HepG2 (cell line): ENCODE results near the gene PCBP4. TPM values are rescaled to one million over a fixed set of nuclear protein-coding genes. Genes with fewer than 3 reads are reported as not detected.
A peak's percentile ranks its signal among the peaks of the same experiment; 100 is the strongest.

Source experiments
- ATAC-seq: fragments of 200-7000 bp; cut with Tn5 transposase; 3 replicates; pipeline ENCODE4 v1.9.1; 2020; ENCODE audit warnings: mild to moderate bottlenecking, moderate library complexity
- BruUV-seq: library from RNA; stranded (reverse); fragments of 400-500 nt; replicated peaks from 2 replicates; lab custom pipeline; 2021; lab: Mats Ljungman, UMichigan
- CTCF ChIA-PET: fragments of 300-600 bp; formaldehyde crosslinking; extraction: SDS; loops from one replicate; lab custom pipeline; 2021; ENCODE audit warnings: low total read pairs, inconsistent platforms, low intra/inter-chr PET ratio; lab: Yijun Ruan, JAX
- POLR2A ChIA-PET: fragments of 350-600 bp; sonication (Branson Sonifier 250); formaldehyde crosslinking; loops from one replicate; lab custom pipeline; 2020; ENCODE audit warnings: antibody characterized with exemption, inconsistent platforms; lab: Yijun Ruan, JAX
- DNase-seq: peaks from one replicate; pipeline ENCODE4 v3.0.0-alpha.2; 2015; ENCODE audit warnings: low spot score
- FAIRE-seq: peaks from 3 replicates; lab custom pipeline; 2011; peaks lifted over from hg19 to GRCh38; lab: Jason Lieb, UNC
- H2AFZ ChIP-seq: one replicate; pipeline ENCODE4 v1.6.1; 2011; ENCODE audit warnings: low read length, inconsistent platforms
- H3K27ac ChIP-seq: fragments of 300-600 bp; 3 replicates; pipeline ENCODE4 v1.8.0; 2011; ENCODE audit warnings: mixed run types, mild to moderate bottlenecking, mixed read lengths, low read length, inconsistent platforms; ENCODE audit not compliant: insufficient read depth; ENCODE audit errors: extremely low read length
- H3K27me3 ChIP-seq, 2 experiments: fragments of 200-600 bp in 1 of 2; 2 replicates in 1 of 2; 3 replicates in 1 of 2; pipeline versions ENCODE4 v1.6.0 to v1.8.0; 2011; ENCODE audit warnings: low read length in 2 of 2, mild to moderate bottlenecking in 2 of 2, moderate library complexity in 2 of 2, inconsistent platforms in 1 of 2; ENCODE audit not compliant: insufficient read depth in 2 of 2, control insufficient read depth in 1 of 2
- H3K36me3 ChIP-seq, 2 experiments: fragments of 200-600 bp in 1 of 2; replicated peaks in 1 of 2; 2 replicates in 1 of 2; 3 replicates in 1 of 2; pipeline versions ENCODE4 v1.5.1 to v1.8.0; 2011; ENCODE audit warnings: low read length in 2 of 2, inconsistent platforms in 1 of 2; ENCODE audit not compliant: insufficient read depth in 2 of 2, control insufficient read depth in 1 of 2
- H3K4me1 ChIP-seq: 2 replicates; pipeline ENCODE4 v1.5.1; 2012; ENCODE audit warnings: low read length, inconsistent platforms; ENCODE audit not compliant: insufficient read depth
- H3K4me2 ChIP-seq: 2 replicates; pipeline ENCODE4 v1.6.0; 2011; ENCODE audit warnings: low read depth, low read length, inconsistent platforms
- H3K4me3 ChIP-seq, 3 experiments: fragments of 200-600 bp in 1 of 3; sonication (generic), shearing (Covaris generic) in 1 of 3; replicated peaks in 1 of 3; 2 replicates each; pipeline ENCODE4 v1.5.1; 2011 to 2016; ENCODE audit warnings: low read length in 3 of 3, inconsistent platforms in 2 of 3, low read depth in 2 of 3, mild to moderate bottlenecking in 2 of 3, control low read depth in 1 of 3, mixed read lengths in 1 of 3; ENCODE audit not compliant: insufficient read depth in 1 of 3
- H3K79me2 ChIP-seq: one replicate; pipeline ENCODE4 v1.6.1; 2011; ENCODE audit warnings: low read length, inconsistent platforms; ENCODE audit not compliant: insufficient read depth
- H3K9ac ChIP-seq: 2 replicates; pipeline ENCODE4 v1.6.0; 2011; ENCODE audit warnings: mild to moderate bottlenecking, low read depth, low read length, inconsistent platforms; ENCODE audit not compliant: insufficient read depth
- H3K9me3 ChIP-seq: 2 replicates; pipeline ENCODE4 v1.5.1; 2012; ENCODE audit warnings: mild to moderate bottlenecking, low read length
- H4K20me1 ChIP-seq: 2 replicates; pipeline ENCODE4 v1.6.0; 2011; ENCODE audit warnings: inconsistent platforms, mild to moderate bottlenecking, low read length, moderate library complexity; ENCODE audit not compliant: insufficient read depth
- AGO2 ChIP-seq: fragments of 200-400 bp; formaldehyde crosslinking; optimal IDR thresholded peaks from 2 replicates; pipeline ENCODE3; 2017; ENCODE audit warnings: mild to moderate bottlenecking, low read depth, low read length, moderate library complexity
- ETS1 ChIP-seq: sonication (generic); formaldehyde crosslinking; IDR thresholded peaks from 2 replicates; pipeline ENCODE4 v1.4.0; 2020; ENCODE audit warnings: missing genetic modification reagents
- HOXD1 ChIP-seq: sonication (generic); formaldehyde crosslinking; IDR thresholded peaks from 2 replicates; pipeline ENCODE4 v1.5.0; 2020; ENCODE audit warnings: missing genetic modification reagents
- JARID2 ChIP-seq: sonication (generic); formaldehyde crosslinking; IDR thresholded peaks from 2 replicates; pipeline ENCODE4 v1.8.1; 2023; ENCODE audit warnings: missing genetic modification reagents, inconsistent platforms; ENCODE audit not compliant: insufficient replicate concordance
- KDM1A ChIP-seq: IDR thresholded peaks from 2 replicates; pipeline ENCODE4 v1.6.1; 2016; ENCODE audit warnings: missing compliant biosample characterization
- POLR2A ChIP-seq, 2 experiments: IDR thresholded peaks; 2 replicates each; pipeline ENCODE4 v1.6.1; 2011; ENCODE audit warnings: low read depth in 2 of 2, low read length in 2 of 2, mild to moderate bottlenecking in 1 of 2, moderate library complexity in 1 of 2; ENCODE audit not compliant: insufficient read depth in 1 of 2
- POLR2G ChIP-seq: fragments of 200-400 bp; formaldehyde crosslinking; IDR thresholded peaks from 2 replicates; pipeline ENCODE4 v1.6.1; 2018; ENCODE audit warnings: mild to moderate bottlenecking, low read depth, low read length, moderate library complexity
- RAD21 ChIP-seq: fragments of 450-650 bp; formaldehyde crosslinking; IDR thresholded peaks from 2 replicates; pipeline ENCODE4 v1.5.0; 2020; ENCODE audit warnings: mild to moderate bottlenecking
- RBFOX2 ChIP-seq: fragments of 200-400 bp; formaldehyde crosslinking; IDR thresholded peaks from 2 replicates; pipeline ENCODE4 v1.6.1; 2017; ENCODE audit warnings: low read depth, mild to moderate bottlenecking, low read length
- ZBED4 ChIP-seq: sonication (generic); formaldehyde crosslinking; IDR thresholded peaks from 2 replicates; pipeline ENCODE4 v1.4.0; 2020; ENCODE audit warnings: missing genetic modification reagents, borderline replicate concordance
- ZMYM2 ChIP-seq: sonication (generic); formaldehyde crosslinking; IDR thresholded peaks from 2 replicates; pipeline ENCODE4 v1.8.0; 2022; ENCODE audit warnings: mild to moderate bottlenecking, missing genetic modification reagents
- ZNF101 ChIP-seq: sonication (generic); formaldehyde crosslinking; IDR thresholded peaks from 2 replicates; pipeline ENCODE4 v1.4.0; 2020; ENCODE audit warnings: mild to moderate bottlenecking, low read depth, missing genetic modification reagents, borderline replicate concordance
- ZNF280D ChIP-seq: sonication (generic); formaldehyde crosslinking; IDR thresholded peaks from 2 replicates; pipeline ENCODE4 v1.5.1; 2020; ENCODE audit warnings: mild to moderate bottlenecking, missing genetic modification reagents
- ZNF292 ChIP-seq: sonication (generic); formaldehyde crosslinking; IDR thresholded peaks from 2 replicates; pipeline ENCODE4 v1.8.1; 2022; ENCODE audit warnings: mild to moderate bottlenecking, low read depth, missing genetic modification reagents, borderline replicate concordance
- ZNF343 ChIP-seq: sonication (generic); formaldehyde crosslinking; IDR thresholded peaks from 2 replicates; pipeline ENCODE4 v1.4.0; 2020; ENCODE audit warnings: mild to moderate bottlenecking, missing genetic modification reagents
- ZNF768 ChIP-seq: sonication (generic); formaldehyde crosslinking; IDR thresholded peaks from 2 replicates; pipeline ENCODE4 v1.4.0; 2020; ENCODE audit warnings: missing genetic modification reagents
- ZNF850 ChIP-seq: sonication (generic); formaldehyde crosslinking; conservative IDR thresholded peaks from 2 replicates; pipeline ENCODE4 v1.9.0; 2021; ENCODE audit warnings: mild to moderate bottlenecking, missing genetic modification reagents
- ZZZ3 ChIP-seq: sonication (generic); formaldehyde crosslinking; IDR thresholded peaks from 2 replicates; pipeline ENCODE4 v1.4.0; 2020; ENCODE audit warnings: missing genetic modification reagents, mild to moderate bottlenecking, borderline replicate concordance
- WGBS: methylation state at CpG from one replicate; pipeline ENCODE4 v1.1.6; 2017; ENCODE audit warnings: low lambda C conversion rate; 5-methylcytosine and 5-hydroxymethylcytosine counted together
- in situ Hi-C: cut with HindIII; loops from 2 replicates; pipeline ENCODE4 v1.10.0; 2017; ENCODE audit warnings: low pct_unique_long_range_greater_than_20kb; ENCODE audit not compliant: extremely low pct_ligation_motif_present
- intact Hi-C: fragments of 100-400 bp; cut with micrococcal nuclease; formaldehyde crosslinking; loops from one replicate; pipeline ENCODE4 v1.10.0; 2022; ENCODE audit not compliant: unreplicated experiment
- polyA plus RNA-seq, 8 experiments: library from polyadenylated mRNA; depleted of rRNA in 3 of 8; stranded (reverse) in 7 of 8; unstranded in 1 of 8; fragments of >200 nt; fragmentation: Illumina TruSeq in 4 of 8; extraction: Trizol in 4 of 8; gene quantifications; 2 replicates each; pipeline versions ENCODE4 v1.2.1 to v1.2.3, GENCODE V29; 2011 to 2016; ENCODE audit warnings: low read depth in 4 of 8, missing spikeins in 1 of 8, mixed read lengths in 1 of 8; ENCODE audit not compliant: insufficient read depth in 1 of 8
- total RNA-seq, 5 experiments: library from RNA; depleted of rRNA; stranded (reverse); fragments of >200 nt; fragmentation: Illumina TruSeq; extraction: Trizol; gene quantifications; 2 replicates each; pipeline ENCODE4 v1.2.3, GENCODE V29; 2016; ENCODE audit warnings: low read depth in 1 of 5

The PCBP4 gene
- total and polyA plus RNA-seq, 2 of the 13 experiments (the other 11 are each of a cell fraction or from before 2014, with no cell fraction given): 36.8 to 51.3 TPM

GRCh38 chr3:51985063-51985462 is 17.8 kb upstream of the PCBP4 start:
- ATAC-seq (no peak), DNase-seq (no peak), FAIRE-seq (no peak)
- H3K9me3 ChIP-seq: no peaks in the 10 kb centered on the region
- H3K4me1 ChIP-seq: peaks cover 51% of the 10 kb centered on the region
- WGBS: 65% methylated on average over 2 of the region's 6 CpGs
- POLR2A ChIA-PET: interaction anchor here (0.7 to 6.4 kb wide), 6 partner anchors 8 to 1066 kb away, joined by 3 to 187 read pairs (median 79); partner anchors contain the start of genes ABHD14A, ABHD14B, PARP3 and PCBP4
- peaks cover 0 to 1% of the 10 kb centered on the region in 2 experiments; a peak in 2 of 5 replicates for H3K36me3 ChIP-seq
- in situ Hi-C loops: no loop called here
- CTCF ChIA-PET: no interaction called here
- intact Hi-C loops: no loop called here
- peak overlapping the region in 1 of 3 experiments; percentile 20; a peak in 1 of 6 replicates for H3K4me3 ChIP-seq
- peaks cover 17% of the 10 kb centered on the region for H3K79me2 ChIP-seq
- H3K27me3 ChIP-seq: no peaks in the 10 kb centered on the region
- H3K27ac ChIP-seq: peak overlapping the region; percentile 94
- no TSS peak for BruUV-seq
- H4K20me1 ChIP-seq: no peaks in the 10 kb centered on the region
- no peak overlapping the region; the same call in 1 of the 2 replicates for H3K9ac ChIP-seq
- peak overlapping the region; percentile 98 for H3K4me2 ChIP-seq
- H2AFZ ChIP-seq: no peak overlapping the region
- TF ChIP-seq ZBED4 (CRISPR knock-in tag) (no peak), ZNF850 (CRISPR knock-in tag) (no peak), JARID2 (CRISPR knock-in tag) (no peak), AGO2 (peak; percentile 66), ZMYM2 (CRISPR knock-in tag) (no peak), HOXD1 (no peak), POLR2G (0 out of 2 replicates have a peak, but pooled peaks have one; percentile 37), KDM1A (CRISPR knock-in tag) (no peak), RBFOX2 (peak; percentile 38; the same call in 1 of the 2 replicates), ZZZ3 (CRISPR knock-in tag) (no peak), ZNF280D (CRISPR knock-in tag) (no peak), RAD21 (CRISPR knock-in tag) (no peak), ETS1 (CRISPR knock-in tag) (no peak), ZNF768 (CRISPR knock-in tag) (peak; percentile 13; the same call in 1 of the 2 replicates), POLR2A (IDR thresholded peaks at IDR 0.05; ENCODE audit: insufficient read depth in 1 of 2, low read depth in 2 of 2, low read length in 2 of 2) (0 out of 4 replicates have a peak, but pooled peaks of 1 of the 2 experiments have one; percentile 1), ZNF101 (CRISPR knock-in tag) (no peak), ZNF343 (CRISPR knock-in tag) (no peak), ZNF292 (no peak)
